ENCODE data around the gene HOTAIR.

HOTAIR gene

GRCh38 chr12:53961025-53961761, 13.6 kb downstream of the HOTAIR start:
- Histone ChIP-seq H3K79me2 (ENCODE audit: low read length) (no peaks in the 10 kb centered on the region), H3K27ac (ENCODE audit: low read length) (no peak overlapping the region), H3K4me2 (ENCODE audit: low read depth, low read length) (no peak overlapping the region), H3K27me3 (replicated peaks; ENCODE audit: insufficient read depth, low read length) (peaks cover 100% of the 10 kb centered on the region), H3K36me3 (replicated peaks; ENCODE audit: insufficient read depth, low read length) (no peaks in the 10 kb centered on the region), H2AFZ (ENCODE audit: low read length) (no peak overlapping the region), H3K9me3 (replicated peaks; ENCODE audit: insufficient read depth, low read length) (no peaks in the 10 kb centered on the region), H3K9ac (ENCODE audit: low read length) (no peak overlapping the region), H4K20me1 (ENCODE audit: insufficient read depth, low read length) (no peaks in the 10 kb centered on the region), H3F3A (ENCODE audit: insufficient read depth, low read length) (no peaks in the 10 kb centered on the region), H3K4me3 (ENCODE audit: low read length) (no peak overlapping the region), H3K9me2 (replicated peaks; ENCODE audit: insufficient read depth, low read length) (no peaks in the 10 kb centered on the region), H3K4me1 (ENCODE audit: low read length) (0 out of 2 replicates have a peak, but pooled peaks cover 5% of the 10 kb centered on the region)
- DNase-seq, result no peak
- no peak for TF ChIP-seq EZH2phosphoT487 (IDR thresholded peaks at IDR 0.05; ENCODE audit: low read length)
- TF ChIP-seq EZH2 (optimal IDR thresholded peaks at IDR 0.05; ENCODE audit: low read depth, low read length), result no peak
- TF ChIP-seq CTCF (IDR thresholded peaks at IDR 0.05; ENCODE audit: low read length), result no peak

GRCh38 chr12:53960187-53961024, 14.3 kb downstream of the HOTAIR start:
- no peak overlapping the region for H3K4me3 ChIP-seq (ENCODE audit: low read length)
- peaks cover 100% of the 10 kb centered on the region for H3K27me3 ChIP-seq (replicated peaks; ENCODE audit: insufficient read depth, low read length)
- H3K4me2 ChIP-seq (ENCODE audit: low read depth, low read length), result no peak overlapping the region
- H3F3A ChIP-seq (ENCODE audit: insufficient read depth, low read length), result no peaks in the 10 kb centered on the region
- H3K79me2 ChIP-seq (ENCODE audit: low read length), result no peaks in the 10 kb centered on the region
- H3K9me3 ChIP-seq (replicated peaks; ENCODE audit: insufficient read depth, low read length), result no peaks in the 10 kb centered on the region
- H3K9me2 ChIP-seq (replicated peaks; ENCODE audit: insufficient read depth, low read length), result no peaks in the 10 kb centered on the region
- no peaks in the 10 kb centered on the region for H3K36me3 ChIP-seq (replicated peaks; ENCODE audit: insufficient read depth, low read length)
- 0 out of 2 replicates have a peak, but pooled peaks cover 5% of the 10 kb centered on the region for H3K4me1 ChIP-seq (ENCODE audit: low read length)
- no peak overlapping the region for H2AFZ ChIP-seq (ENCODE audit: low read length)
- no peaks in the 10 kb centered on the region for H4K20me1 ChIP-seq (ENCODE audit: insufficient read depth, low read length)
- no peak overlapping the region for H3K27ac ChIP-seq (ENCODE audit: low read length)
- 0 out of 2 replicates have a peak, but pooled peaks have one; percentile 56 for TF ChIP-seq EZH2phosphoT487 (IDR thresholded peaks at IDR 0.05; ENCODE audit: low read length)
- no peak for TF ChIP-seq CTCF (IDR thresholded peaks at IDR 0.05; ENCODE audit: low read length)
- TF ChIP-seq EZH2 (optimal IDR thresholded peaks at IDR 0.05; ENCODE audit: low read depth, low read length), result no peak
- H3K9ac ChIP-seq (ENCODE audit: low read length), result no peak overlapping the region
- DNase-seq, result no peak

GRCh38 chr12:53959314-53959713, 15.4 kb downstream of the HOTAIR start:
- no peaks in the 10 kb centered on the region for H3K9me2 ChIP-seq (replicated peaks; ENCODE audit: insufficient read depth, low read length)
- no peaks in the 10 kb centered on the region for H4K20me1 ChIP-seq (ENCODE audit: insufficient read depth, low read length)
- H3K4me2 ChIP-seq (ENCODE audit: low read depth, low read length), result no peak overlapping the region
- DNase-seq, result no peak
- H3K4me1 ChIP-seq (ENCODE audit: low read length), result 0 out of 2 replicates have a peak, but pooled peaks cover 5% of the 10 kb centered on the region
- H3K27me3 ChIP-seq (replicated peaks; ENCODE audit: insufficient read depth, low read length), result peaks cover 99% of the 10 kb centered on the region
- H3K36me3 ChIP-seq (replicated peaks; ENCODE audit: insufficient read depth, low read length), result no peaks in the 10 kb centered on the region
- TF ChIP-seq EZH2 (optimal IDR thresholded peaks at IDR 0.05; ENCODE audit: low read depth, low read length) (no peak), CTCF (IDR thresholded peaks at IDR 0.05; ENCODE audit: low read length) (no peak), EZH2phosphoT487 (IDR thresholded peaks at IDR 0.05; ENCODE audit: low read length) (no peak)
- no peak overlapping the region for H2AFZ ChIP-seq (ENCODE audit: low read length)
- no peaks in the 10 kb centered on the region for H3F3A ChIP-seq (ENCODE audit: insufficient read depth, low read length)
- no peaks in the 10 kb centered on the region for H3K9me3 ChIP-seq (replicated peaks; ENCODE audit: insufficient read depth, low read length)
- no peaks in the 10 kb centered on the region for H3K79me2 ChIP-seq (ENCODE audit: low read length)
- no peak overlapping the region for H3K27ac ChIP-seq (ENCODE audit: low read length)
- H3K9ac ChIP-seq (ENCODE audit: low read length), result no peak overlapping the region
- no peak overlapping the region for H3K4me3 ChIP-seq (ENCODE audit: low read length)

All from MM.1S (cell line).